MM.1S (cell line): ENCODE data around the gene PAQR5.

Experiments
- EZH2 ChIP-seq: fragments of 300-600 bp; sonication (generic); optimal IDR thresholded peaks from 2 replicates; pipeline ENCODE3; 2017; ENCODE audit warnings: low read depth, mild to moderate bottlenecking, antibody characterized with exemption, low read length, mixed read lengths
- EZH2phosphoT487 ChIP-seq: fragments of 300-600 bp; sonication (generic); IDR thresholded peaks from 2 replicates; pipeline ENCODE4 v1.6.1; 2018; ENCODE audit warnings: antibody characterized with exemption, low read length
- TF ChIP-seq, protein P1 (sequence below): fragments of 300-600 bp; sonication (generic); IDR thresholded peaks from 2 replicates; pipeline ENCODE4 v1.5.1; 2016; ENCODE audit warnings: antibody characterized with exemption, low read length, mixed read lengths

DNA sequence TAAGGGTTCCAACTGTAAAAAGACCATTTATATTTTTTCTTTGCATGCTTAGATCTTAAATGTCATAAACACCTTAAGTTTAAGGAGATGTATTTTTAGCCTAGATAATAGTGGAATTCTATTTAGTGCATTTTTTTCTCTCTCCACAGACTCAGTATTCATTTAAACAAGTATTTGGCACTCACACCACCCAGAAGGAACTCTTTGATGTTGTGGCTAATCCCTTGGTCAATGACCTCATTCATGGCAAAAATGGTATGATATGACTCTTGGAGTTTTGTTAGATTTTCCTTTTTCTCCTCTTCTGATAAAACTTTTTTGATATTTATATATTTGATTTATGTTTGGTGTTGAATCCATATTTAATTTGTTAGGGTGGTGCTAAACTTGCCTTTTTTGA lies 122.8 kb downstream of the PAQR5 start:
- TF ChIP-seq, protein P1, sequence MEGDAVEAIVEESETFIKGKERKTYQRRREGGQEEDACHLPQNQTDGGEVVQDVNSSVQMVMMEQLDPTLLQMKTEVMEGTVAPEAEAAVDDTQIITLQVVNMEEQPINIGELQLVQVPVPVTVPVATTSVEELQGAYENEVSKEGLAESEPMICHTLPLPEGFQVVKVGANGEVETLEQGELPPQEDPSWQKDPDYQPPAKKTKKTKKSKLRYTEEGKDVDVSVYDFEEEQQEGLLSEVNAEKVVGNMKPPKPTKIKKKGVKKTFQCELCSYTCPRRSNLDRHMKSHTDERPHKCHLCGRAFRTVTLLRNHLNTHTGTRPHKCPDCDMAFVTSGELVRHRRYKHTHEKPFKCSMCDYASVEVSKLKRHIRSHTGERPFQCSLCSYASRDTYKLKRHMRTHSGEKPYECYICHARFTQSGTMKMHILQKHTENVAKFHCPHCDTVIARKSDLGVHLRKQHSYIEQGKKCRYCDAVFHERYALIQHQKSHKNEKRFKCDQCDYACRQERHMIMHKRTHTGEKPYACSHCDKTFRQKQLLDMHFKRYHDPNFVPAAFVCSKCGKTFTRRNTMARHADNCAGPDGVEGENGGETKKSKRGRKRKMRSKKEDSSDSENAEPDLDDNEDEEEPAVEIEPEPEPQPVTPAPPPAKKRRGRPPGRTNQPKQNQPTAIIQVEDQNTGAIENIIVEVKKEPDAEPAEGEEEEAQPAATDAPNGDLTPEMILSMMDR, result no peak
- no peak for TF ChIP-seq EZH2
- TF ChIP-seq EZH2phosphoT487, result no peak
